MCF 10A (cell line): ENCODE measurements around the gene TOLLIP. TPM values are rescaled to one million over a fixed set of nuclear protein-coding genes. Genes with fewer than 3 reads are reported as not detected.

Experiments
- BruUV-seq: library from RNA; stranded (reverse); fragments of 400-500 nt; replicated peaks from 2 replicates; lab custom pipeline; 2021; lab: Mats Ljungman, UMichigan
- CTCF ChIA-PET: fragments of 300-600 bp; sonication (Branson Sonifier 250); formaldehyde crosslinking; extraction: SDS; loops from one replicate; lab custom pipeline; 2021; ENCODE audit warnings: antibody characterized with exemption, inconsistent platforms; lab: Yijun Ruan, JAX
- POLR2A ChIA-PET: fragments of 300-600, 350-650 bp; sonication (Branson Sonifier 250); formaldehyde crosslinking; extraction: SDS; loops from one replicate; lab custom pipeline; 2020; ENCODE audit warnings: antibody characterized with exemption, inconsistent platforms; lab: Yijun Ruan, JAX
- DNase-seq: peaks from one replicate; pipeline ENCODE4 v3.0.0-alpha.2; 2018; ENCODE audit not compliant: unreplicated experiment
- H3K27ac Mint-ChIP-seq: one replicate; pipeline ENCODE4 v1.8.0; 2022; ENCODE audit warnings: mild to moderate bottlenecking, low read depth, mixed read lengths; ENCODE audit not compliant: unreplicated experiment
- H3K27me3 Mint-ChIP-seq: one replicate; pipeline ENCODE4 v1.8.0; 2022; ENCODE audit warnings: mixed read lengths; ENCODE audit not compliant: insufficient read depth, unreplicated experiment
- H3K36me3 Mint-ChIP-seq: one replicate; pipeline ENCODE4 v1.8.0; 2022; ENCODE audit warnings: mild to moderate bottlenecking, moderate library complexity, mixed read lengths; ENCODE audit not compliant: insufficient read depth, unreplicated experiment
- H3K4me1 Mint-ChIP-seq: one replicate; pipeline ENCODE4 v1.8.0; 2022; ENCODE audit warnings: mixed read lengths; ENCODE audit not compliant: insufficient read depth, unreplicated experiment
- H3K4me3 Mint-ChIP-seq: one replicate; pipeline ENCODE4 v1.8.0; 2022; ENCODE audit warnings: mild to moderate bottlenecking, moderate library complexity, mixed read lengths; ENCODE audit not compliant: unreplicated experiment
- H3K9me3 Mint-ChIP-seq: one replicate; pipeline ENCODE4 v1.8.0; 2022; ENCODE audit warnings: mixed read lengths; ENCODE audit not compliant: unreplicated experiment
- CTCF ChIP-seq: fragments of 200-600 bp; IDR thresholded peaks from one replicate; pipeline ENCODE4 v1.8.0; 2022; ENCODE audit warnings: antibody characterized with exemption, mild to moderate bottlenecking; ENCODE audit not compliant: unreplicated experiment
- intact Hi-C: fragments of 100-400 bp; cut with micrococcal nuclease; formaldehyde crosslinking; loops from 2 replicates; pipeline ENCODE4 v1.14.1; 2022
- total RNA-seq: library from RNA; stranded (reverse); gene quantifications from 2 replicates; pipeline ENCODE4 v1.2.3, GENCODE V29; 2022

Gene TOLLIP
- total RNA-seq, 1 experiment from 2014 or later = 58.8 TPM

- Mint-ChIP-seq H3K4me3 (no peak overlapping the region), H3K36me3 (peaks cover 56% of the 10 kb centered on the region)
- POLR2A ChIA-PET = no interaction called here
Measured at GRCh38 chr11:1280116-1281035, 29.1 kb downstream of the TOLLIP start.

GRCh38 chr11:1279674-1280055 is 29.8 kb downstream of the TOLLIP start:
- TF ChIP-seq CTCF = no peak
- H3K27ac Mint-ChIP-seq = no peak overlapping the region
- intact Hi-C loops = no loop called here
- no peak overlapping the region for H3K4me3 Mint-ChIP-seq
- ChIA-PET POLR2A (no interaction called here), CTCF (no interaction called here)
- no TSS peak for BruUV-seq
- H3K36me3 Mint-ChIP-seq = peaks cover 52% of the 10 kb centered on the region
- no peaks in the 10 kb centered on the region for H3K4me1 Mint-ChIP-seq
- DNase-seq = no peak
- H3K27me3 Mint-ChIP-seq = no peaks in the 10 kb centered on the region
- H3K9me3 Mint-ChIP-seq = no peaks in the 10 kb centered on the region

More at GRCh38 chr11:1280116-1281035, 29.1 kb downstream of the TOLLIP start:
- CTCF ChIA-PET = no interaction called here
- H3K9me3 Mint-ChIP-seq = no peaks in the 10 kb centered on the region
- TF ChIP-seq CTCF = no peak
- no peak for DNase-seq
- H3K4me1 Mint-ChIP-seq = no peaks in the 10 kb centered on the region
- no peaks in the 10 kb centered on the region for H3K27me3 Mint-ChIP-seq
- intact Hi-C loops = no loop called here
- BruUV-seq = no TSS peak
- no peak overlapping the region for H3K27ac Mint-ChIP-seq

- Mint-ChIP-seq H3K4me1 (no peaks in the 10 kb centered on the region), H3K27me3 (no peaks in the 10 kb centered on the region), H3K27ac (no peak overlapping the region), H3K4me3 (no peak overlapping the region), H3K36me3 (peaks cover 51% of the 10 kb centered on the region), H3K9me3 (no peaks in the 10 kb centered on the region)
- no peak for TF ChIP-seq CTCF
- no peak for DNase-seq
- POLR2A ChIA-PET = no interaction called here
- CTCF ChIA-PET = no interaction called here
- BruUV-seq = no TSS peak
- intact Hi-C loops = no loop called here
Measured at GRCh38 chr11:1278766-1279673, 30.4 kb downstream of the TOLLIP start.

GRCh38 chr11:1277936-1278512 is 31.4 kb downstream of the TOLLIP start:
- no peak overlapping the region for H3K27ac Mint-ChIP-seq
- H3K4me1 Mint-ChIP-seq = no peaks in the 10 kb centered on the region
- no peak for TF ChIP-seq CTCF
- H3K36me3 Mint-ChIP-seq = peaks cover 41% of the 10 kb centered on the region
- intact Hi-C loops = no loop called here
- ChIA-PET POLR2A (no interaction called here), CTCF (no interaction called here)
- DNase-seq = no peak
- H3K27me3 Mint-ChIP-seq = no peaks in the 10 kb centered on the region
- H3K4me3 Mint-ChIP-seq = no peak overlapping the region
- H3K9me3 Mint-ChIP-seq = no peaks in the 10 kb centered on the region
- no TSS peak for BruUV-seq
